GM21447 (cell line): ENCODE measurements around the gene ACRBP.
"Not testable (repeated sequence)": the region's sequence is repeated elsewhere in the genome, so short reads cannot be mapped to it uniquely, and the experiment has no call there.

Experiments
- ATAC-seq: cut with Tn5 transposase; IDR thresholded peaks from one replicate; pipeline ENCODE4 v1.9.1; 2021; ENCODE audit not compliant: unreplicated experiment

ACRBP gene

GRCh38 chr12:6618483-6619225, 28.6 kb downstream of the ACRBP start:
- ATAC-seq: no peak

- no peak for ATAC-seq
These were observed 31.4 kb downstream of the ACRBP start for GRCh38 chr12:6615802-6616201.

- ATAC-seq: no peak
These were observed 32.6 kb downstream of the ACRBP start for GRCh38 chr12:6614513-6615172.

- no peak for ATAC-seq
These were observed 33.3 kb downstream of the ACRBP start for GRCh38 chr12:6613776-6614512.

- ATAC-seq: no peak
These were observed 34.0 kb downstream of the ACRBP start for GRCh38 chr12:6613015-6613775.

GRCh38 chr12:6612652-6613014, 34.6 kb downstream of the ACRBP start:
- ATAC-seq: no peak

GRCh38 chr12:6612247-6612646, 35.0 kb downstream of the ACRBP start:
- ATAC-seq: no peak

- no peak for ATAC-seq
These were observed 38.5 kb downstream of the ACRBP start for GRCh38 chr12:6608592-6609281.

GRCh38 chr12:6607751-6608591, 39.3 kb downstream of the ACRBP start:
- ATAC-seq: peak; percentile 32

- no peak for ATAC-seq
These were observed 40.7 kb downstream of the ACRBP start for GRCh38 chr12:6606331-6607131.

- no peak for ATAC-seq
These were observed 41.6 kb downstream of the ACRBP start for GRCh38 chr12:6605421-6606330.

GRCh38 chr12:6604259-6605029, 42.8 kb downstream of the ACRBP start:
- no peak for ATAC-seq

- ATAC-seq: no peak
These were observed 44.1 kb downstream of the ACRBP start for GRCh38 chr12:6603095-6603567.

- ATAC-seq: no peak
These were observed 44.7 kb downstream of the ACRBP start for GRCh38 chr12:6602526-6602925.

- not testable (repeated sequence) for ATAC-seq
These were observed 51.6 kb downstream of the ACRBP start for GRCh38 chr12:6595673-6596072.

- no peak for ATAC-seq
These were observed 55.1 kb downstream of the ACRBP start for GRCh38 chr12:6592087-6592486.
